Measurements from ENCODE around the gene RARRES2. TPM values are rescaled to one million over a fixed set of nuclear protein-coding genes. Genes with fewer than 3 reads are reported as not detected.
A peak's percentile ranks its signal among the peaks of the same experiment; 100 is the strongest.

Gene RARRES2
- total RNA-seq, 4 donors from 2014 or later = 84.2 to 124 (median 102) TPM

DNA sequence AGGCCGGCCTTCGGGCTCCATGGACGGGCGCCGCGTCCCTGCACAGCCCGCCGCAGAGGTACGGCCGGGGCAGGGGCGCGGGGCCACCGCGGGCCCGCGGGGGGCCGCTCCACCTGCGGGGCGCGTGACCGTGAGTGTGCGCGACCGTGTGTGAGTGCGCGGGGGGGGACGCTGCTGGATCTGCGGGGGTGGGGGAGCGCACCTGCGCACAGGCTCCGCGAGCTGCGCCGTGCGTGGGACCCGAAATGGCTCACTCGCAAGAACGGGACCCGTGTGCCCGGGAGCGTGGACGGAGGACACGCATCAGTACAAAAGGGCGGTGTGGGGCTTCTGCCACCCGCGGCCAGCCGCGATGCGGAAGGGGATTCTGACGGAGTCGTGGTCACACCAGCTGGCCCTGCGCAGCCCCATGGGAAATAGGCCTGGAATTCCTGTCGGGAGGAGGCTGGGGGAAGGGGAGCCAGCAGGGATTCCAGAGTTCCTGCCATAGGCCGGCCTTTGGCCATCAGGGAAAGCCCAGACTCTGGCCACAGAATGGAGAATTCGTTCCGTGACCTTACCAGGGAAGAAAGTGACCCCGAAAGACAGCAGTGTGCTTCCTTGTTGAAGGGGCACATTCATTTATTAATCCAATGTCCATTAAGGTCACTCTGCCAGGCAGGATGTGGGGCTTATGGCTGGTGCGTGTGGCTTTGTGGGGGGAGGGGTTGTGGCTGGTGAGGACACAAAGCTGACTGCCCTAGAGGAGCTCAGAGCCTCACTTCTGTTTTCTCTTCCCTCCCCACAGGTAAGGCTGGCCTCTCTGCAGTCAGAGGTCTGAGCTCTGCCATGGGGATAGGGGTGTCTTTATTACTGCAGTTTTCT lies 27.7 kb upstream of the RARRES2 start:
- Histone ChIP-seq H3K4me1 (peaks cover 24 to 70% (median 49%) of the 10 kb centered on the region in 4 donors), H3K27me3 (no peaks in the 10 kb centered on the region), H3K27ac (peak overlapping the region; percentile 93 to 99 (median 97)), H3K9me3 (no peaks in the 10 kb centered on the region), H3K36me3 (no peaks in the 10 kb centered on the region), H3K4me3 (peak overlapping the region; percentile 70 to 90 (median 86))
- intact Hi-C loops (cut with DNase I; ENCODE audit: low total_unique reads) = no loop called here
- WGBS, 2 donors (ENCODE audit: low coverage in 1 of 2) = 1% methylated on average over 41 of the region's 58 CpGs; no CpG with 5 or more reads in 1 of the 2 donors
- DNase-seq = peak; percentile 67
- in situ Hi-C loops (cut with MboI; ENCODE audit: low pct_ligation_motif_present in 1 of 4, low pct_unique_long_range_greater_than_20kb in 1 of 4, low sequenced_read_pairs in 3 of 4) = no loop called here
- TF ChIP-seq, protein P1, sequence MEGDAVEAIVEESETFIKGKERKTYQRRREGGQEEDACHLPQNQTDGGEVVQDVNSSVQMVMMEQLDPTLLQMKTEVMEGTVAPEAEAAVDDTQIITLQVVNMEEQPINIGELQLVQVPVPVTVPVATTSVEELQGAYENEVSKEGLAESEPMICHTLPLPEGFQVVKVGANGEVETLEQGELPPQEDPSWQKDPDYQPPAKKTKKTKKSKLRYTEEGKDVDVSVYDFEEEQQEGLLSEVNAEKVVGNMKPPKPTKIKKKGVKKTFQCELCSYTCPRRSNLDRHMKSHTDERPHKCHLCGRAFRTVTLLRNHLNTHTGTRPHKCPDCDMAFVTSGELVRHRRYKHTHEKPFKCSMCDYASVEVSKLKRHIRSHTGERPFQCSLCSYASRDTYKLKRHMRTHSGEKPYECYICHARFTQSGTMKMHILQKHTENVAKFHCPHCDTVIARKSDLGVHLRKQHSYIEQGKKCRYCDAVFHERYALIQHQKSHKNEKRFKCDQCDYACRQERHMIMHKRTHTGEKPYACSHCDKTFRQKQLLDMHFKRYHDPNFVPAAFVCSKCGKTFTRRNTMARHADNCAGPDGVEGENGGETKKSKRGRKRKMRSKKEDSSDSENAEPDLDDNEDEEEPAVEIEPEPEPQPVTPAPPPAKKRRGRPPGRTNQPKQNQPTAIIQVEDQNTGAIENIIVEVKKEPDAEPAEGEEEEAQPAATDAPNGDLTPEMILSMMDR (IDR thresholded peaks at IDR 0.05) = no peak
- peak; percentile 35 for TF ChIP-seq POLR2A (IDR thresholded peaks at IDR 0.05)

DNA sequence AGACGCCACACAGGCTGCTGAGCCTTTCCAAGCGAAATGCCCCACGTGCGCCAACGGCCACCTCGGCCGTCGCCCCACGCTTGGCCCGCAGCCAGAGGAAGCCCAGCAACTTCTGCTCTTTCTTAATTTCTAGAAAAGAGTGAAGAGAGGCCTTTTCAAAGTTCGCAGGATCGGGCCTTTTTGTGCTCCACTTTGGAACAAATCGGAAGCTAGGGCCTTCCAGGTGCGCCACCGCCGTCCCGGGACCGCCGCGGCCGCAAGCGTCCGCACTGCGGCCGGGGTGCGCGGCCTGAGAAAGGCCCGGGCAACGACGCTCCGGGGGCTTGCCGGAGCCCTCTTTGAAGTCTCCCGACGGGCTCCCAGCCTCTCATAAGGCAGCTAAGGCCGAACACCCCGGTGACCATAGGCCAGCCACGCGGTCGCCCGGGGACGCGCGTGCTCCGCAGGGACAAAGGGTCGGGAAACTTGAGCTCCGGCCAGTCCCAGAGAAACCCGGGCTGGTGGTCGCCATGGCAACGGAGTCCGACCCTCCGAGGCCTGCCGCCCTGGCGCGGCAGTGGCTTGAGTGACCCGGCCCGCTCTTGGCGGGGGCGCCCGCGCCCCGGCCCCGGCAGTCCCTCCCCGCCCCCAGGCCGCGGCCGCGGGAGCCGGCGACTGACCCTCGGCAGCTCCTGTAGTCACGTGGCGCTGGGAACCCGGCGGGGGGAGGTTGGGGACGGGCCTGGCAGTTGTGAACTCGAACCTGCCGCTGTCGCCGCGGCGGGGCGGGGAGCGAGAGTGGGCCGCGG lies 26.9 kb upstream of the RARRES2 start, which contains the start of gene REPIN1:
TSS of gene REPIN1 (plus strand) at position 727 of the 788 bp plus-strand sequence. CDS start 890 bp downstream, outside the sequence.
- intact Hi-C loops (cut with DNase I; ENCODE audit: low total_unique reads) = no loop called here
- Histone ChIP-seq H3K9me3 (no peaks in the 10 kb centered on the region), H3K36me3 (no peaks in the 10 kb centered on the region), H3K27me3 (no peaks in the 10 kb centered on the region), H3K4me3 (peak within 1 kb of the TSS; percentile 70 to 90 (median 86)), H3K4me1 (peaks cover 16 to 62% (median 41%) of the 10 kb centered on the region in 4 donors), H3K27ac (peak within 1 kb of the TSS; percentile 93 to 99 (median 97))
- DNase-seq = peak; percentile 94
- WGBS, 2 donors (ENCODE audit: low coverage in 1 of 2) = 0% methylated on average over 64 of the region's 85 CpGs; no CpG with 5 or more reads in 1 of the 2 donors
- in situ Hi-C loops (cut with MboI; ENCODE audit: low pct_ligation_motif_present in 1 of 4, low pct_unique_long_range_greater_than_20kb in 1 of 4, low sequenced_read_pairs in 3 of 4) = no loop called here
- TF ChIP-seq POLR2AphosphoS5 (IDR thresholded peaks at IDR 0.05) = peak; percentile 76 to 90 (median 90)
- peak; percentile 33 for TF ChIP-seq EP300 (IDR thresholded peaks at IDR 0.05; ENCODE audit: low read depth)
- TF ChIP-seq POLR2A (IDR thresholded peaks at IDR 0.05) = peak; percentile 46
- TF ChIP-seq, protein P1 (IDR thresholded peaks at IDR 0.05) = no peak

- no peaks in the 10 kb centered on the region for H3K27me3 ChIP-seq
- TF ChIP-seq POLR2A (IDR thresholded peaks at IDR 0.05) = no peak
- peak in 2 of 3 donors; percentile 46 to 69 for TF ChIP-seq POLR2AphosphoS5 (IDR thresholded peaks at IDR 0.05)
- intact Hi-C loops (cut with DNase I; ENCODE audit: low total_unique reads) (no loop called here), in situ Hi-C loops (cut with MboI; ENCODE audit: low pct_ligation_motif_present in 1 of 4, low pct_unique_long_range_greater_than_20kb in 1 of 4, low sequenced_read_pairs in 3 of 4) (no loop called here)
- peaks cover 15 to 56% (median 35%) of the 10 kb centered on the region in 4 donors for H3K4me1 ChIP-seq
- DNase-seq = no peak
- peak overlapping the region in 3 of 4 donors; percentile 70 to 90 (median 84) for H3K4me3 ChIP-seq
- 28 to 32% methylated on average over 6 to 8 of the region's 8 CpGs for WGBS, 2 donors (ENCODE audit: low coverage in 1 of 2)
- peak overlapping the region; percentile 93 to 99 (median 97) for H3K27ac ChIP-seq
- no peaks in the 10 kb centered on the region for H3K36me3 ChIP-seq
- no peaks in the 10 kb centered on the region for H3K9me3 ChIP-seq
Observed at GRCh38 chr7:150367677-150368095, 26.3 kb upstream of the RARRES2 start.

DNA sequence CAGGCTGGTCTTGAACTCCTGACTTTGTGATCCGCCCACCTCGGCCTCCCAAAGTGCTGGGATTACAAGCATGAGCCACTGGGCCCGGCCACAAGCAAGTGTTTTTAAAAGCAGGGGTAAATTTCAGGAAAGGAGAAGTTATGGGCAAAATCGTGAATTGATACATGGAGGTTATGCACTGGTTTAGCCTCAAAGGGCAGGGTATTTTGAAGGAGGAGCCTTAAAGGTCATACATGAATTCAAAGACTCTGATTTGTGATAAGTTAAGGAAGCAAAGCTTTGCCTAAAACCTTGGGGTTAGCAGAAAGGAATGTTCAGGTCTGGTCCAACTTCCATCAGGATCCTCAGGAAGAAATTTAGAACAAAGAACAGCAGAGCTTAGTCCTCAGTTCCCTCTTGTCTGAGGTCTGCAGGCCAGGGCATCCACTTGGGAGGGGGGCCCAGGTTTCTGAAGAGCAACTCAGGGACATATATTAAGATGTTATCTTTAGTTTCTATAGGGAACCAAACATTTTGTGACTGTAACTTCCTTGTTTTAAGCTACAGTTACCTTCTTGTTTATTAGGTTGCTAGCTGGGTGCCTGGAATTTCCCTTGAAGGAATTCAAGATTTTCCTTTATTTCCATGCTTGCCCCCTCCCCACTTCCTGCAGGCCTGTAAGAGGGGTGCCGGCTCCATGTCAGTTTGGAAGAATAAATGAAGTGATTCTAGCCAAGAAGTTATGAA lies 24.4 kb upstream of the RARRES2 start:
- DNase-seq = no peak
- TF ChIP-seq, protein P1 (IDR thresholded peaks at IDR 0.05) = no peak
- TF ChIP-seq POLR2AphosphoS5 (IDR thresholded peaks at IDR 0.05) (no peak), POLR2A (IDR thresholded peaks at IDR 0.05) (no peak), EP300 (IDR thresholded peaks at IDR 0.05; ENCODE audit: low read depth) (no peak)
- Histone ChIP-seq H3K4me1 (peaks cover 12 to 37% (median 19%) of the 10 kb centered on the region in 4 donors), H3K4me3 (no peak overlapping the region), H3K27ac (peak overlapping the region in 3 of 4 donors; percentile 39 to 93 (median 41)), H3K9me3 (no peaks in the 10 kb centered on the region), H3K36me3 (no peaks in the 10 kb centered on the region), H3K27me3 (no peaks in the 10 kb centered on the region)
- in situ Hi-C loops (cut with MboI; ENCODE audit: low pct_ligation_motif_present in 1 of 4, low pct_unique_long_range_greater_than_20kb in 1 of 4, low sequenced_read_pairs in 3 of 4) = no loop called here
- 45 to 71% methylated on average over 5 of the region's 5 CpGs for WGBS, 2 donors (ENCODE audit: low coverage in 1 of 2)
- intact Hi-C loops (cut with DNase I; ENCODE audit: low total_unique reads) = no loop called here
